RPMI8226 (cell line): ENCODE results near the gene CCDC69.
"Not testable (repeated sequence)": the region's sequence is repeated elsewhere in the genome, so short reads cannot be mapped to it uniquely, and the experiment has no call there.

Experiments used
- DNase-seq: peaks from one replicate; pipeline ENCODE4 v3.0.0-alpha.2; 2015

Gene CCDC69

GRCh38 chr5:151186052-151186451, 37.8 kb downstream of the CCDC69 start:
- DNase-seq, result no peak

GRCh38 chr5:151184316-151185042, 39.4 kb downstream of the CCDC69 start:
- no peak for DNase-seq

GRCh38 chr5:151183456-151184245, 40.2 kb downstream of the CCDC69 start:
- no peak for DNase-seq

- no peak for DNase-seq
Measured at GRCh38 chr5:151182976-151183375, 40.9 kb downstream of the CCDC69 start.

- DNase-seq, result no peak
Measured at GRCh38 chr5:151182524-151182900, 41.4 kb downstream of the CCDC69 start.

- no peak for DNase-seq
Measured at GRCh38 chr5:151181818-151182523, 41.9 kb downstream of the CCDC69 start.

GRCh38 chr5:151180291-151180690, 43.6 kb downstream of the CCDC69 start:
- no peak for DNase-seq

- no peak for DNase-seq
Measured at GRCh38 chr5:151179489-151179840, 44.4 kb downstream of the CCDC69 start.

- DNase-seq, result no peak
Measured at GRCh38 chr5:151178777-151179488, 45.0 kb downstream of the CCDC69 start.

GRCh38 chr5:151178372-151178771, 45.5 kb downstream of the CCDC69 start:
- DNase-seq, result no peak

- not testable (repeated sequence) for DNase-seq
Measured at GRCh38 chr5:151176268-151176667, 47.6 kb downstream of the CCDC69 start.

- DNase-seq, result no peak
Measured at GRCh38 chr5:151174612-151175101, 49.2 kb downstream of the CCDC69 start.

- DNase-seq, result no peak
Measured at GRCh38 chr5:151173711-151174611, 49.9 kb downstream of the CCDC69 start.

- DNase-seq, result no peak
Measured at GRCh38 chr5:151171529-151171928, 52.4 kb downstream of the CCDC69 start.

- DNase-seq, result no peak
Measured at GRCh38 chr5:151168602-151169344, 55.1 kb downstream of the CCDC69 start.

- no peak for DNase-seq
Measured at GRCh38 chr5:151167022-151167421, 56.9 kb downstream of the CCDC69 start.

- DNase-seq, result peak; percentile 69
Measured at GRCh38 chr5:151164687-151165392, 59.1 kb downstream of the CCDC69 start.

- DNase-seq, result no peak
Measured at GRCh38 chr5:151162776-151163175, 61.1 kb downstream of the CCDC69 start.

GRCh38 chr5:151159649-151160373, 64.1 kb downstream of the CCDC69 start:
- DNase-seq, result no peak

GRCh38 chr5:151158287-151158661, 65.6 kb downstream of the CCDC69 start:
- no peak for DNase-seq
